Activated CD4-positive, alpha-beta T cell treated with anti-CD3 and anti-CD28 coated beads, Interleukin-2, amount 50 U/mL, for 1 hour (primary cell): Measurements from ENCODE around the gene TP53I11.

Experiments
- DNase-seq: peaks from one replicate; pipeline ENCODE4 v3.0.0-alpha.2; 2020

TP53I11 gene

GRCh38 chr11:44978274-44978960, 27.7 kb upstream of the TP53I11 start:
- DNase-seq = no peak

GRCh38 chr11:44977493-44977984, 26.9 kb upstream of the TP53I11 start:
- DNase-seq = peak; percentile 4

- no peak for DNase-seq
Measured at GRCh38 chr11:44976576-44976975, 25.9 kb upstream of the TP53I11 start.

GRCh38 chr11:44974402-44975000, 23.8 kb upstream of the TP53I11 start:
- DNase-seq = no peak

GRCh38 chr11:44973632-44974401, 23.1 kb upstream of the TP53I11 start:
- DNase-seq = no peak

GRCh38 chr11:44972746-44973435, 22.2 kb upstream of the TP53I11 start:
- no peak for DNase-seq

GRCh38 chr11:44971185-44971584, 20.5 kb upstream of the TP53I11 start:
- no peak for DNase-seq

- DNase-seq = no peak
Measured at GRCh38 chr11:44970293-44970692, 19.6 kb upstream of the TP53I11 start.

GRCh38 chr11:44969651-44970252, 19.1 kb upstream of the TP53I11 start:
- DNase-seq = no peak

- DNase-seq = no peak
Measured at GRCh38 chr11:44968510-44968909, 17.8 kb upstream of the TP53I11 start.

- no peak for DNase-seq
Measured at GRCh38 chr11:44967930-44968496, 17.3 kb upstream of the TP53I11 start.

- DNase-seq = no peak
Measured at GRCh38 chr11:44966694-44967093, 16.0 kb upstream of the TP53I11 start.

- no peak for DNase-seq
Measured at GRCh38 chr11:44964526-44965209, 14.0 kb upstream of the TP53I11 start.

GRCh38 chr11:44963948-44964347, 13.3 kb upstream of the TP53I11 start:
- no peak for DNase-seq

- no peak for DNase-seq
Measured at GRCh38 chr11:44963136-44963535, 12.5 kb upstream of the TP53I11 start.

- DNase-seq = no peak
Measured at GRCh38 chr11:44962464-44962863, 11.8 kb upstream of the TP53I11 start.

- no peak for DNase-seq
Measured at GRCh38 chr11:44960200-44960845, 9.6 kb upstream of the TP53I11 start.

- no peak for DNase-seq
Measured at GRCh38 chr11:44959064-44959463, 8.4 kb upstream of the TP53I11 start.

GRCh38 chr11:44957776-44958564, 7.3 kb upstream of the TP53I11 start:
- no peak for DNase-seq

GRCh38 chr11:44957040-44957515, 6.4 kb upstream of the TP53I11 start:
- DNase-seq = no peak
